ENCODE data around the gene HCK.

GRCh38 chr20:32138921-32139320 is 86.9 kb downstream of the HCK start:
- no peak for TF ChIP-seq RAD21 (IDR thresholded peaks at IDR 0.05; ENCODE audit: low read length)
- no peak for TF ChIP-seq CHD2 (IDR thresholded peaks at IDR 0.05; ENCODE audit: low read length, partially characterized antibody)
- TF ChIP-seq CTCF (IDR thresholded peaks at IDR 0.05), result no peak
- no peak for TF ChIP-seq MEF2A (IDR thresholded peaks at IDR 0.05; ENCODE audit: borderline replicate concordance, low read depth)

Measured in SK-N-SH (cell line).